ENCODE results near the gene MPDZ. TPM values are rescaled to one million over a fixed set of nuclear protein-coding genes. Genes with fewer than 3 reads are reported as not detected.

Gene MPDZ
- total and polyA plus RNA-seq, 2 of the 13 experiments (the other 11 are each of a cell fraction or from before 2014, with no cell fraction given): 12.4 to 14.7 TPM

GRCh38 chr9:13279284-13280141 lies at the start of gene MPDZ (continued):
- TF ChIP-seq ZNF788 (CRISPR knock-in tag; IDR thresholded peaks at IDR 0.05; ENCODE audit: borderline replicate concordance) (no peak), SKI (IDR thresholded peaks at IDR 0.05; ENCODE audit: partially characterized antibody) (peak; percentile 81), ARID5B (CRISPR knock-in tag; IDR thresholded peaks at IDR 0.05) (0 out of 2 replicates have a peak, but pooled peaks have one; percentile 7), TBX3 (IDR thresholded peaks at IDR 0.05; ENCODE audit: borderline replicate concordance) (no peak), ZNF652 (CRISPR knock-in tag; IDR thresholded peaks at IDR 0.05; ENCODE audit: borderline replicate concordance, low read depth) (no peak), HDAC1 (CRISPR knock-in tag; IDR thresholded peaks at IDR 0.05) (peak; percentile 31; the same call in 1 of the 2 replicates), THAP9 (CRISPR knock-in tag; IDR thresholded peaks at IDR 0.05; ENCODE audit: borderline replicate concordance) (no peak)
- TF ChIP-seq, protein P1, sequence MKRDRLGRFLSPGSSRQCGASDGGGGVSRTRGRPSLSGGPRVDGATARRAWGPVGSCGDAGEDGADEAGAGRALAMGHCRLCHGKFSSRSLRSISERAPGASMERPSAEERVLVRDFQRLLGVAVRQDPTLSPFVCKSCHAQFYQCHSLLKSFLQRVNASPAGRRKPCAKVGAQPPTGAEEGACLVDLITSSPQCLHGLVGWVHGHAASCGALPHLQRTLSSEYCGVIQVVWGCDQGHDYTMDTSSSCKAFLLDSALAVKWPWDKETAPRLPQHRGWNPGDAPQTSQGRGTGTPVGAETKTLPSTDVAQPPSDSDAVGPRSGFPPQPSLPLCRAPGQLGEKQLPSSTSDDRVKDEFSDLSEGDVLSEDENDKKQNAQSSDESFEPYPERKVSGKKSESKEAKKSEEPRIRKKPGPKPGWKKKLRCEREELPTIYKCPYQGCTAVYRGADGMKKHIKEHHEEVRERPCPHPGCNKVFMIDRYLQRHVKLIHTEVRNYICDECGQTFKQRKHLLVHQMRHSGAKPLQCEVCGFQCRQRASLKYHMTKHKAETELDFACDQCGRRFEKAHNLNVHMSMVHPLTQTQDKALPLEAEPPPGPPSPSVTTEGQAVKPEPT (CRISPR knock-in tag; IDR thresholded peaks at IDR 0.05; ENCODE audit: low read depth): no peak
- TF ChIP-seq, protein P2, sequence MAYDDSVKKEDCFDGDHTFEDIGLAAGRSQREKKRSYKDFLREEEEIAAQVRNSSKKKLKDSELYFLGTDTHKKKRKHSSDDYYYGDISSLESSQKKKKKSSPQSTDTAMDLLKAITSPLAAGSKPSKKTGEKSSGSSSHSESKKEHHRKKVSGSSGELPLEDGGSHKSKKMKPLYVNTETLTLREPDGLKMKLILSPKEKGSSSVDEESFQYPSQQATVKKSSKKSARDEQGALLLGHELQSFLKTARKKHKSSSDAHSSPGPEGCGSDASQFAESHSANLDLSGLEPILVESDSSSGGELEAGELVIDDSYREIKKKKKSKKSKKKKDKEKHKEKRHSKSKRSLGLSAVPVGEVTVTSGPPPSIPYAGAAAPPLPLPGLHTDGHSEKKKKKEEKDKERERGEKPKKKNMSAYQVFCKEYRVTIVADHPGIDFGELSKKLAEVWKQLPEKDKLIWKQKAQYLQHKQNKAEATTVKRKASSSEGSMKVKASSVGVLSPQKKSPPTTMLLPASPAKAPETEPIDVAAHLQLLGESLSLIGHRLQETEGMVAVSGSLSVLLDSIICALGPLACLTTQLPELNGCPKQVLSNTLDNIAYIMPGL (CRISPR knock-in tag; IDR thresholded peaks at IDR 0.05; ENCODE audit: borderline replicate concordance in 1 of 2, low read depth in 1 of 2): peak in 1 of 2 experiments; percentile 44; a peak in 1 of 4 replicates
- TF ChIP-seq, protein P3, sequence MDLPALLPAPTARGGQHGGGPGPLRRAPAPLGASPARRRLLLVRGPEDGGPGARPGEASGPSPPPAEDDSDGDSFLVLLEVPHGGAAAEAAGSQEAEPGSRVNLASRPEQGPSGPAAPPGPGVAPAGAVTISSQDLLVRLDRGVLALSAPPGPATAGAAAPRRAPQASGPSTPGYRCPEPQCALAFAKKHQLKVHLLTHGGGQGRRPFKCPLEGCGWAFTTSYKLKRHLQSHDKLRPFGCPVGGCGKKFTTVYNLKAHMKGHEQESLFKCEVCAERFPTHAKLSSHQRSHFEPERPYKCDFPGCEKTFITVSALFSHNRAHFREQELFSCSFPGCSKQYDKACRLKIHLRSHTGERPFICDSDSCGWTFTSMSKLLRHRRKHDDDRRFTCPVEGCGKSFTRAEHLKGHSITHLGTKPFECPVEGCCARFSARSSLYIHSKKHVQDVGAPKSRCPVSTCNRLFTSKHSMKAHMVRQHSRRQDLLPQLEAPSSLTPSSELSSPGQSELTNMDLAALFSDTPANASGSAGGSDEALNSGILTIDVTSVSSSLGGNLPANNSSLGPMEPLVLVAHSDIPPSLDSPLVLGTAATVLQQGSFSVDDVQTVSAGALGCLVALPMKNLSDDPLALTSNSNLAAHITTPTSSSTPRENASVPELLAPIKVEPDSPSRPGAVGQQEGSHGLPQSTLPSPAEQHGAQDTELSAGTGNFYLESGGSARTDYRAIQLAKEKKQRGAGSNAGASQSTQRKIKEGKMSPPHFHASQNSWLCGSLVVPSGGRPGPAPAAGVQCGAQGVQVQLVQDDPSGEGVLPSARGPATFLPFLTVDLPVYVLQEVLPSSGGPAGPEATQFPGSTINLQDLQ (CRISPR knock-in tag; IDR thresholded peaks at IDR 0.05): no peak
